CD14-positive monocyte (primary cell): ENCODE data around the gene EIPR1. TPM values are rescaled to one million over a fixed set of nuclear protein-coding genes. Genes with fewer than 3 reads are reported as not detected.
"Not testable (repeated sequence)": the region's sequence is repeated elsewhere in the genome, so short reads cannot be mapped to it uniquely, and the experiment has no call there.

Source experiments
- DNase-seq, 3 donors: peaks; one replicate each; pipeline ENCODE4 v3.0.0-alpha.2; 2011 to 2022
- H2AFZ ChIP-seq: 2 replicates; pipeline ENCODE4 v1.6.0; 2012; ENCODE audit warnings: mild to moderate bottlenecking, low read depth, low read length, inconsistent platforms; ENCODE audit not compliant: insufficient read depth, poor library complexity, severe bottlenecking
- H3K27ac ChIP-seq, 2 donors: 1 replicate in 1 of 2; 2 replicates in 1 of 2; pipeline ENCODE4 v1.5.1; 2012 to 2013; ENCODE audit warnings: low read length in 2 of 2, control low read depth in 1 of 2, inconsistent platforms in 1 of 2, low read depth in 1 of 2, mild to moderate bottlenecking in 1 of 2
- H3K27me3 ChIP-seq, 2 donors: one replicate each; pipeline versions ENCODE4 v1.6.0 to v1.6.1; 2011 to 2013; ENCODE audit warnings: low read length in 2 of 2; ENCODE audit not compliant: control insufficient read depth in 2 of 2, insufficient read depth in 2 of 2
- H3K36me3 ChIP-seq, 2 donors: replicated peaks in 1 of 2; 1 replicate in 1 of 2; 2 replicates in 1 of 2; pipeline versions ENCODE4 v1.5.1 to v1.6.1; 2012 to 2013; ENCODE audit warnings: low read length in 2 of 2, control low read depth in 1 of 2, inconsistent platforms in 1 of 2, mild to moderate bottlenecking in 1 of 2; ENCODE audit not compliant: insufficient read depth in 2 of 2, control insufficient read depth in 1 of 2
- H3K4me1 ChIP-seq, 2 donors: 1 replicate in 1 of 2; 2 replicates in 1 of 2; pipeline versions ENCODE4 v1.5.1 to v1.6.1; 2012 to 2013; ENCODE audit warnings: low read length in 2 of 2, control low read depth in 1 of 2, inconsistent platforms in 1 of 2, mild to moderate bottlenecking in 1 of 2, moderate library complexity in 1 of 2; ENCODE audit not compliant: insufficient read depth in 2 of 2, control insufficient read depth in 1 of 2
- H3K4me2 ChIP-seq: replicated peaks from 2 replicates; pipeline ENCODE3; 2012; ENCODE audit warnings: low read length, moderate library complexity, mild to moderate bottlenecking; ENCODE audit not compliant: poor library complexity, severe bottlenecking; ENCODE audit errors: extremely low read depth
- H3K4me3 ChIP-seq, 3 experiments: fragments of 200-600 bp in 1 of 3; sonication (generic) in 1 of 3; replicated peaks in 1 of 3; 1 replicate in 2 of 3; 2 replicates in 1 of 3; pipeline ENCODE4 v1.5.1; 2011 to 2013; ENCODE audit warnings: low read length in 3 of 3, mild to moderate bottlenecking in 3 of 3, control low read depth in 2 of 3, low read depth in 2 of 3, inconsistent platforms in 1 of 3, moderate library complexity in 1 of 3
- H3K79me2 ChIP-seq: 2 replicates; pipeline ENCODE4 v1.6.0; 2012; ENCODE audit warnings: mild to moderate bottlenecking, control low read depth, inconsistent platforms, low read length, moderate library complexity; ENCODE audit not compliant: insufficient read depth
- H3K9ac ChIP-seq: 2 replicates; pipeline ENCODE4 v1.6.0; 2017; ENCODE audit warnings: low read length, mild to moderate bottlenecking; ENCODE audit not compliant: insufficient read depth, poor library complexity, severe bottlenecking
- H3K9me3 ChIP-seq, 2 donors: replicated peaks in 1 of 2; 1 replicate in 1 of 2; 2 replicates in 1 of 2; pipeline versions ENCODE4 v1.5.1 to v1.6.1; 2012 to 2013; ENCODE audit warnings: low read length in 2 of 2, control low read depth in 1 of 2; ENCODE audit not compliant: control insufficient read depth in 1 of 2, insufficient read depth in 1 of 2
- H4K20me1 ChIP-seq: 2 replicates; pipeline ENCODE4 v1.6.0; 2012; ENCODE audit warnings: mild to moderate bottlenecking, low read length, control low read depth, moderate library complexity; ENCODE audit not compliant: insufficient read depth
- H3K27ac Mint-ChIP-seq, 7 donors: one replicate each; pipeline ENCODE4 v1.8.0; 2020; ENCODE audit warnings: mild to moderate bottlenecking in 7 of 7, mixed read lengths in 7 of 7, moderate library complexity in 6 of 7, inconsistent platforms in 2 of 7
- H3K27me3 Mint-ChIP-seq, 3 donors: one replicate each; pipeline ENCODE4 v1.8.0; 2021 to 2022; ENCODE audit warnings: low read depth in 3 of 3, mild to moderate bottlenecking in 3 of 3, mixed read lengths in 3 of 3, moderate library complexity in 3 of 3, inconsistent platforms in 1 of 3
- H3K36me3 Mint-ChIP-seq, 2 donors: one replicate each; pipeline ENCODE4 v1.8.0; 2020; ENCODE audit warnings: mixed read lengths in 2 of 2, inconsistent platforms in 1 of 2, mild to moderate bottlenecking in 1 of 2
- H3K4me1 Mint-ChIP-seq: one replicate; pipeline ENCODE4 v1.8.0; 2020; ENCODE audit warnings: mild to moderate bottlenecking, mixed read lengths
- H3K4me3 Mint-ChIP-seq, 2 donors: one replicate each; pipeline ENCODE4 v1.8.0; 2020; ENCODE audit warnings: mild to moderate bottlenecking in 2 of 2, mixed read lengths in 2 of 2, moderate library complexity in 1 of 2
- H3K9me3 Mint-ChIP-seq, 7 donors: one replicate each; pipeline ENCODE4 v1.8.0; 2020 to 2022; ENCODE audit warnings: mixed read lengths in 7 of 7, mild to moderate bottlenecking in 6 of 7, moderate library complexity in 6 of 7, inconsistent platforms in 2 of 7
- WGBS: methylation state at CpG from one replicate; pipeline ENCODE4 v1.1.5; 2013; ENCODE audit warnings: missing lambda C conversion rate; ENCODE audit not compliant: insufficient coverage; 5-methylcytosine and 5-hydroxymethylcytosine counted together
- intact Hi-C, 2 donors: fragments of 100-400 bp; cut with micrococcal nuclease; formaldehyde crosslinking; loops; one replicate each; pipeline versions ENCODE4 v1.15.0 to v1.15.1; 2023
- polyA plus RNA-seq, 3 donors: library from polyadenylated mRNA; depleted of rRNA in 1 of 3; unstranded in 2 of 3; stranded (reverse) in 1 of 3; fragments of 300-500 nt in 2 of 3; fragments of >200 nt in 1 of 3; fragmentation: Illumina TruSeq in 2 of 3; gene quantifications; 1 replicate in 2 of 3; 2 replicates in 1 of 3; pipeline ENCODE4 v1.2.3, GENCODE V29; 2012 to 2021
- TF ChIP-seq, protein P1 (sequence below): fragments of 200-600 bp; IDR thresholded peaks from one replicate; pipeline ENCODE4 v1.8.0; 2022; ENCODE audit warnings: antibody characterized with exemption, mild to moderate bottlenecking

Gene EIPR1
- polyA plus RNA-seq, 3 donors = 19.0 to 22.4 (median 20.8) TPM

DNA sequence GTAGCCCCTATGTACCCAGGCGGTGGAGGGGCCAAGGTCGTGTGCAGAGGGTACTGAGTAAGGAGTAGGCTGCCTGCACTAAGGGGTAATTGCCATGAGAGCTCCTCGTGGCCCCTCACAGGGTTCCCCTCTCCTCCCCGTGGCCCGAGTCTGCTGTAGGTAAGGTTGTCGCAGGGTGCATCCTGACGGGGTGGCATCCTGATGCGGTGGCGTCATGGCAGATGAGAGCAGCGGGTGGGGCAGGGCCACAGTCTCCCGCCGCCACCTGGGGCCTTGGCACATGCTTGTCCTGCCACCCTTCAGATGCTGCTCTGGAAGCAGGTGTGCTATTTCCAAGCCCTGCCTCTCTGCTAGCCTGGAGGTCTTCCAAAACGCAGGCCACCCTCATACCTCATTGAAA, 89.7 kb downstream of the EIPR1 start:
- Histone ChIP-seq H2AFZ (no peak overlapping the region), H3K4me2 (no peak overlapping the region), H3K9me3 (peaks cover 5 to 19% of the 10 kb centered on the region in 2 donors), H3K27ac (no peak overlapping the region), H3K27me3 (no peaks in the 10 kb centered on the region), H4K20me1 (no peaks in the 10 kb centered on the region), H3K36me3 (peaks cover 0 to 2% of the 10 kb centered on the region in 2 donors), H3K4me3 (no peak overlapping the region), H3K79me2 (peaks cover 3% of the 10 kb centered on the region), H3K4me1 (no peaks in the 10 kb centered on the region), H3K9ac (no peak overlapping the region)
- Mint-ChIP-seq H3K9me3 (peaks cover 5 to 26% (median 11%) of the 10 kb centered on the region in 7 donors), H3K27ac (peak overlapping the region in 2 of 7 donors; percentile 21 to 26), H3K36me3 (peaks cover 16 to 18% of the 10 kb centered on the region in 2 donors), H3K4me1 (no peaks in the 10 kb centered on the region), H3K27me3 (no peaks in the 10 kb centered on the region), H3K4me3 (no peak overlapping the region)
- 99% methylated on average over 8 of the region's 13 CpGs for WGBS
- no peak for DNase-seq
- TF ChIP-seq, protein P1, sequence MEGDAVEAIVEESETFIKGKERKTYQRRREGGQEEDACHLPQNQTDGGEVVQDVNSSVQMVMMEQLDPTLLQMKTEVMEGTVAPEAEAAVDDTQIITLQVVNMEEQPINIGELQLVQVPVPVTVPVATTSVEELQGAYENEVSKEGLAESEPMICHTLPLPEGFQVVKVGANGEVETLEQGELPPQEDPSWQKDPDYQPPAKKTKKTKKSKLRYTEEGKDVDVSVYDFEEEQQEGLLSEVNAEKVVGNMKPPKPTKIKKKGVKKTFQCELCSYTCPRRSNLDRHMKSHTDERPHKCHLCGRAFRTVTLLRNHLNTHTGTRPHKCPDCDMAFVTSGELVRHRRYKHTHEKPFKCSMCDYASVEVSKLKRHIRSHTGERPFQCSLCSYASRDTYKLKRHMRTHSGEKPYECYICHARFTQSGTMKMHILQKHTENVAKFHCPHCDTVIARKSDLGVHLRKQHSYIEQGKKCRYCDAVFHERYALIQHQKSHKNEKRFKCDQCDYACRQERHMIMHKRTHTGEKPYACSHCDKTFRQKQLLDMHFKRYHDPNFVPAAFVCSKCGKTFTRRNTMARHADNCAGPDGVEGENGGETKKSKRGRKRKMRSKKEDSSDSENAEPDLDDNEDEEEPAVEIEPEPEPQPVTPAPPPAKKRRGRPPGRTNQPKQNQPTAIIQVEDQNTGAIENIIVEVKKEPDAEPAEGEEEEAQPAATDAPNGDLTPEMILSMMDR = no peak
- intact Hi-C loops = no loop called here

DNA sequence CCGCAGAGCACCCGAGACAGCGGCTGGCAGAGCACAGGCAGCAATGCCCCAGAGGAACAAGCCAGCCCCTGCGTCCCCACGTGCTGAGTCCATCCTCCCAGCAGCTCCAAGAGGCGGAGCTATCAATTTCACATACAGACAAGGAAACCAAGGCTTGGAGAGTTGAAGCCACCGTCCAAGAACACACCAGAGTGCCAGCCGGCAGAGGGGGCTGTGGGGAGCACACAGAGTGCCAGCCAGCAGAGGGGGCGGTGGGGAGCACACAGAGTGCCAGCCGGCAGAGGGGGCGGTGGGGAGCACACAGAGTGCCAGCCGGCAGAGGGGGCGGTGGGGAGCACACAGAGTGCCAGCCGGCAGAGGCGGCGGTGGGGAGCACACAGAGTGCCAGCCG, 91.0 kb downstream of the EIPR1 start:
- H4K20me1 ChIP-seq, H3K4me1 ChIP-seq, DNase-seq, H3K27me3 Mint-ChIP-seq, H3K4me1 Mint-ChIP-seq, intact Hi-C loops, H3K27ac ChIP-seq, H3K4me3 ChIP-seq, H3K4me2 ChIP-seq, H3K79me2 ChIP-seq, H2AFZ ChIP-seq, H3K9ac ChIP-seq, H3K27me3 ChIP-seq, H3K36me3 ChIP-seq, H3K27ac Mint-ChIP-seq, H3K4me3 Mint-ChIP-seq: not testable (repeated sequence)
- H3K9me3 ChIP-seq = peaks cover 5 to 19% of the 10 kb centered on the region in 2 donors
- WGBS = 91% methylated on average over 15 of the region's 17 CpGs
- Mint-ChIP-seq H3K36me3 (peaks cover 15 to 17% of the 10 kb centered on the region in 2 donors), H3K9me3 (peaks cover 3 to 26% (median 9%) of the 10 kb centered on the region in 7 donors)
